H1 (cell line): Measurements from ENCODE around the gene SEL1L3. TPM values are rescaled to one million over a fixed set of nuclear protein-coding genes. Genes with fewer than 3 reads are reported as not detected.

ENCODE experiments used
- BRCA1 ChIP-seq: IDR thresholded peaks from 2 replicates; pipeline ENCODE4 v1.6.1; 2012; ENCODE audit warnings: low read depth, low read length, improper control_type of control experiment
- CBX5 ChIP-seq: fragments of 300-800, 300-1000 bp; sonication (generic); IDR thresholded peaks from 2 replicates; pipeline ENCODE4 v1.7.1; 2016; ENCODE audit warnings: antibody characterized with exemption, low read length, low read depth
- MAX ChIP-seq: IDR thresholded peaks from 2 replicates; pipeline ENCODE4 v1.6.1; 2012; ENCODE audit warnings: inconsistent platforms
- POLR2A ChIP-seq, 2 experiments: IDR thresholded peaks; 1 replicate in 1 of 2; 2 replicates in 1 of 2; pipeline ENCODE4 v1.6.1; 2011; ENCODE audit warnings: low read depth in 2 of 2, low read length in 2 of 2, mild to moderate bottlenecking in 2 of 2; ENCODE audit errors: control extremely low read depth in 1 of 2
- SRF ChIP-seq: IDR thresholded peaks from 2 replicates; pipeline ENCODE4 v1.6.1; 2011; ENCODE audit warnings: mild to moderate bottlenecking, low read depth, low read length, moderate library complexity
- polyA plus RNA-seq, 7 experiments: library from polyadenylated mRNA; depleted of rRNA in 3 of 7; stranded (reverse) in 5 of 7; unstranded in 2 of 7; fragments of >200 nt in 5 of 7; fragments of 200-250 nt in 2 of 7; gene quantifications; 1 replicate in 5 of 7; 2 replicates in 1 of 7; 4 replicates in 1 of 7; pipeline versions ENCODE4 v1.2.1 to v1.2.3, GENCODE V29; 2011 to 2013; ENCODE audit warnings: missing spikeins in 2 of 7, mixed read lengths in 2 of 7
- total RNA-seq: library from RNA; stranded (reverse); fragmentation: NEBNext Ultra II Directional; extraction: Animal tissue kit (Norgen Biotek cat#: 25700); gene quantifications from 2 replicates; pipeline ENCODE4 v1.2.1, GENCODE V29; 2021

SEL1L3 gene
- total and polyA plus RNA-seq, 2 of the 8 experiments (the other 6 are each of a cell fraction or from before 2014, with no cell fraction given), result 18.2 to 54.0 TPM

GRCh38 chr4:25873632-25874129 is 10.9 kb upstream of the SEL1L3 start (continued):
- no peak for TF ChIP-seq SRF
- TF ChIP-seq CBX5, result no peak
- no peak for TF ChIP-seq BRCA1
- no peak for TF ChIP-seq POLR2A (IDR thresholded peaks at IDR 0.05; ENCODE audit: control extremely low read depth in 1 of 2, low read depth in 2 of 2, low read length in 2 of 2)
- no peak for TF ChIP-seq MAX
